GM21529 (cell line): ENCODE measurements around the gene MPZL3.
"Not testable (repeated sequence)": the region's sequence is repeated elsewhere in the genome, so short reads cannot be mapped to it uniquely, and the experiment has no call there.

Experiments used
- ATAC-seq: cut with Tn5 transposase; IDR thresholded peaks from one replicate; pipeline ENCODE4 v1.9.1; 2021; ENCODE audit not compliant: unreplicated experiment

The MPZL3 gene

GRCh38 chr11:118186346-118187107 is 65.6 kb downstream of the MPZL3 start:
- ATAC-seq = no peak

GRCh38 chr11:118184784-118185579 is 67.2 kb downstream of the MPZL3 start:
- no peak for ATAC-seq

- ATAC-seq = not testable (repeated sequence)
Observed at GRCh38 chr11:118183691-118184090, 68.5 kb downstream of the MPZL3 start.

GRCh38 chr11:118180300-118180703 is 71.9 kb downstream of the MPZL3 start:
- ATAC-seq = no peak

- ATAC-seq = no peak
Observed at GRCh38 chr11:118176778-118177134, 75.4 kb downstream of the MPZL3 start.
